ENCODE measurements around the gene GRID2IP. TPM values are rescaled to one million over a fixed set of nuclear protein-coding genes. Genes with fewer than 3 reads are reported as not detected.

Gene GRID2IP
- total and polyA plus RNA-seq, 2 of the 13 experiments (the other 11 are each of a cell fraction or from before 2014, with no cell fraction given), result 0.03 TPM; not detected in 1

- TF ChIP-seq, protein P1, sequence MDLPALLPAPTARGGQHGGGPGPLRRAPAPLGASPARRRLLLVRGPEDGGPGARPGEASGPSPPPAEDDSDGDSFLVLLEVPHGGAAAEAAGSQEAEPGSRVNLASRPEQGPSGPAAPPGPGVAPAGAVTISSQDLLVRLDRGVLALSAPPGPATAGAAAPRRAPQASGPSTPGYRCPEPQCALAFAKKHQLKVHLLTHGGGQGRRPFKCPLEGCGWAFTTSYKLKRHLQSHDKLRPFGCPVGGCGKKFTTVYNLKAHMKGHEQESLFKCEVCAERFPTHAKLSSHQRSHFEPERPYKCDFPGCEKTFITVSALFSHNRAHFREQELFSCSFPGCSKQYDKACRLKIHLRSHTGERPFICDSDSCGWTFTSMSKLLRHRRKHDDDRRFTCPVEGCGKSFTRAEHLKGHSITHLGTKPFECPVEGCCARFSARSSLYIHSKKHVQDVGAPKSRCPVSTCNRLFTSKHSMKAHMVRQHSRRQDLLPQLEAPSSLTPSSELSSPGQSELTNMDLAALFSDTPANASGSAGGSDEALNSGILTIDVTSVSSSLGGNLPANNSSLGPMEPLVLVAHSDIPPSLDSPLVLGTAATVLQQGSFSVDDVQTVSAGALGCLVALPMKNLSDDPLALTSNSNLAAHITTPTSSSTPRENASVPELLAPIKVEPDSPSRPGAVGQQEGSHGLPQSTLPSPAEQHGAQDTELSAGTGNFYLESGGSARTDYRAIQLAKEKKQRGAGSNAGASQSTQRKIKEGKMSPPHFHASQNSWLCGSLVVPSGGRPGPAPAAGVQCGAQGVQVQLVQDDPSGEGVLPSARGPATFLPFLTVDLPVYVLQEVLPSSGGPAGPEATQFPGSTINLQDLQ (CRISPR knock-in tag; IDR thresholded peaks at IDR 0.05), result 0 out of 2 replicates have a peak, but pooled peaks have one; percentile 62
- TF ChIP-seq RORA (CRISPR knock-in tag; IDR thresholded peaks at IDR 0.05) (no peak), NFYB (CRISPR knock-in tag; IDR thresholded peaks at IDR 0.05) (no peak), MEF2D (CRISPR knock-in tag; IDR thresholded peaks at IDR 0.05) (no peak), ZNF460 (CRISPR knock-in tag; IDR thresholded peaks at IDR 0.05; ENCODE audit: borderline replicate concordance) (no peak), ZNF703 (CRISPR knock-in tag; IDR thresholded peaks at IDR 0.05; ENCODE audit: borderline replicate concordance) (no peak; the same call in 1 of the 2 replicates), ISL2 (CRISPR knock-in tag; IDR thresholded peaks at IDR 0.05) (no peak), ZHX2 (IDR thresholded peaks at IDR 0.05; ENCODE audit: low read depth) (no peak), ZHX2 (CRISPR knock-in tag; IDR thresholded peaks at IDR 0.05; ENCODE audit: borderline replicate concordance) (peak; percentile 64; the same call in 1 of the 2 replicates), CHD2 (IDR thresholded peaks at IDR 0.05; ENCODE audit: low read depth, low read length) (no peak)
- TF ChIP-seq, protein P2, sequence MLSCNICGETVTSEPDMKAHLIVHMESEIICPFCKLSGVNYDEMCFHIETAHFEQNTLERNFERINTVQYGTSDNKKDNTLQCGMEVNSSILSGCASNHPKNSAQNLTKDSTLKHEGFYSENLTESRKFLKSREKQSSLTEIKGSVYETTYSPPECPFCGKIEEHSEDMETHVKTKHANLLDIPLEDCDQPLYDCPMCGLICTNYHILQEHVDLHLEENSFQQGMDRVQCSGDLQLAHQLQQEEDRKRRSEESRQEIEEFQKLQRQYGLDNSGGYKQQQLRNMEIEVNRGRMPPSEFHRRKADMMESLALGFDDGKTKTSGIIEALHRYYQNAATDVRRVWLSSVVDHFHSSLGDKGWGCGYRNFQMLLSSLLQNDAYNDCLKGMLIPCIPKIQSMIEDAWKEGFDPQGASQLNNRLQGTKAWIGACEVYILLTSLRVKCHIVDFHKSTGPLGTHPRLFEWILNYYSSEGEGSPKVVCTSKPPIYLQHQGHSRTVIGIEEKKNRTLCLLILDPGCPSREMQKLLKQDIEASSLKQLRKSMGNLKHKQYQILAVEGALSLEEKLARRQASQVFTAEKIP (CRISPR knock-in tag; IDR thresholded peaks at IDR 0.05; ENCODE audit: borderline replicate concordance), result no peak
- TF ChIP-seq, protein P3, sequence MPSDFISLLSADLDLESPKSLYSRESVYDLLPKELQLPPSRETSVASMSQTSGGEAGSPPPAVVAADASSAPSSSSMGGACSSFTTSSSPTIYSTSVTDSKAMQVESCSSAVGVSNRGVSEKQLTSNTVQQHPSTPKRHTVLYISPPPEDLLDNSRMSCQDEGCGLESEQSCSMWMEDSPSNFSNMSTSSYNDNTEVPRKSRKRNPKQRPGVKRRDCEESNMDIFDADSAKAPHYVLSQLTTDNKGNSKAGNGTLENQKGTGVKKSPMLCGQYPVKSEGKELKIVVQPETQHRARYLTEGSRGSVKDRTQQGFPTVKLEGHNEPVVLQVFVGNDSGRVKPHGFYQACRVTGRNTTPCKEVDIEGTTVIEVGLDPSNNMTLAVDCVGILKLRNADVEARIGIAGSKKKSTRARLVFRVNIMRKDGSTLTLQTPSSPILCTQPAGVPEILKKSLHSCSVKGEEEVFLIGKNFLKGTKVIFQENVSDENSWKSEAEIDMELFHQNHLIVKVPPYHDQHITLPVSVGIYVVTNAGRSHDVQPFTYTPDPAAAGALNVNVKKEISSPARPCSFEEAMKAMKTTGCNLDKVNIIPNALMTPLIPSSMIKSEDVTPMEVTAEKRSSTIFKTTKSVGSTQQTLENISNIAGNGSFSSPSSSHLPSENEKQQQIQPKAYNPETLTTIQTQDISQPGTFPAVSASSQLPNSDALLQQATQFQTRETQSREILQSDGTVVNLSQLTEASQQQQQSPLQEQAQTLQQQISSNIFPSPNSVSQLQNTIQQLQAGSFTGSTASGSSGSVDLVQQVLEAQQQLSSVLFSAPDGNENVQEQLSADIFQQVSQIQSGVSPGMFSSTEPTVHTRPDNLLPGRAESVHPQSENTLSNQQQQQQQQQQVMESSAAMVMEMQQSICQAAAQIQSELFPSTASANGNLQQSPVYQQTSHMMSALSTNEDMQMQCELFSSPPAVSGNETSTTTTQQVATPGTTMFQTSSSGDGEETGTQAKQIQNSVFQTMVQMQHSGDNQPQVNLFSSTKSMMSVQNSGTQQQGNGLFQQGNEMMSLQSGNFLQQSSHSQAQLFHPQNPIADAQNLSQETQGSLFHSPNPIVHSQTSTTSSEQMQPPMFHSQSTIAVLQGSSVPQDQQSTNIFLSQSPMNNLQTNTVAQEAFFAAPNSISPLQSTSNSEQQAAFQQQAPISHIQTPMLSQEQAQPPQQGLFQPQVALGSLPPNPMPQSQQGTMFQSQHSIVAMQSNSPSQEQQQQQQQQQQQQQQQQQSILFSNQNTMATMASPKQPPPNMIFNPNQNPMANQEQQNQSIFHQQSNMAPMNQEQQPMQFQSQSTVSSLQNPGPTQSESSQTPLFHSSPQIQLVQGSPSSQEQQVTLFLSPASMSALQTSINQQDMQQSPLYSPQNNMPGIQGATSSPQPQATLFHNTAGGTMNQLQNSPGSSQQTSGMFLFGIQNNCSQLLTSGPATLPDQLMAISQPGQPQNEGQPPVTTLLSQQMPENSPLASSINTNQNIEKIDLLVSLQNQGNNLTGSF (CRISPR knock-in tag; IDR thresholded peaks at IDR 0.05), result no peak
Observed at GRCh38 chr7:6589829-6590644, 38.8 kb upstream of the GRID2IP start, which contains the start of gene INTS15 (continued).
